Astrocyte (in vitro differentiated cells and primary cell): ENCODE results near the gene TOP3A. TPM values are rescaled to one million over a fixed set of nuclear protein-coding genes. Genes with fewer than 3 reads are reported as not detected.

Source experiments
- DNase-seq: peaks from one replicate; pipeline ENCODE4 v3.0.0-alpha.2; 2010; ENCODE audit warnings: low read depth
- FAIRE-seq: peaks from 2 replicates; lab custom pipeline; 2011; peaks lifted over from hg19 to GRCh38; lab: Jason Lieb, UNC
- H2AFZ ChIP-seq: 2 replicates; pipeline ENCODE4 v1.6.0; 2012; ENCODE audit warnings: low read depth, low read length, inconsistent platforms
- H3K27ac ChIP-seq: 2 replicates; pipeline ENCODE4 v1.5.1; 2011; ENCODE audit warnings: low read depth, low read length, inconsistent platforms
- H3K27me3 ChIP-seq: 2 replicates; pipeline ENCODE4 v1.6.0; 2011; ENCODE audit warnings: low read length, inconsistent platforms; ENCODE audit not compliant: insufficient read depth
- H3K36me3 ChIP-seq: 2 replicates; pipeline ENCODE4 v1.5.1; 2011; ENCODE audit warnings: low read length, inconsistent platforms; ENCODE audit not compliant: insufficient read depth
- H3K4me1 ChIP-seq: 2 replicates; pipeline ENCODE4 v1.5.1; 2011; ENCODE audit warnings: low read length, inconsistent platforms; ENCODE audit not compliant: insufficient read depth
- H3K4me2 ChIP-seq: 2 replicates; pipeline ENCODE4 v1.6.0; 2012; ENCODE audit warnings: low read length, inconsistent platforms
- H3K4me3 ChIP-seq: 2 replicates; pipeline ENCODE4 v1.5.1; 2011; ENCODE audit warnings: low read depth, mild to moderate bottlenecking, low read length, inconsistent platforms; ENCODE audit not compliant: insufficient read depth
- H3K79me2 ChIP-seq: 2 replicates; pipeline ENCODE4 v1.6.0; 2012; ENCODE audit warnings: mild to moderate bottlenecking, low read length, inconsistent platforms; ENCODE audit not compliant: insufficient read depth
- H3K9ac ChIP-seq: 2 replicates; pipeline ENCODE4 v1.6.0; 2012; ENCODE audit warnings: mild to moderate bottlenecking, low read length, inconsistent platforms
- H3K9me3 ChIP-seq: 2 replicates; pipeline ENCODE4 v1.5.1; 2012; ENCODE audit warnings: low read depth, mild to moderate bottlenecking, low read length, inconsistent platforms; ENCODE audit not compliant: insufficient read depth
- H4K20me1 ChIP-seq: 2 replicates; pipeline ENCODE4 v1.6.0; 2012; ENCODE audit warnings: low read length, inconsistent platforms; ENCODE audit not compliant: insufficient read depth
- H3K27ac Mint-ChIP-seq: one replicate; pipeline ENCODE4 v1.8.0; 2021; ENCODE audit warnings: mild to moderate bottlenecking, mixed read lengths; ENCODE audit not compliant: unreplicated experiment
- H3K27me3 Mint-ChIP-seq: one replicate; pipeline ENCODE4 v1.8.0; 2021; ENCODE audit warnings: low read depth, mixed read lengths; ENCODE audit not compliant: unreplicated experiment
- H3K36me3 Mint-ChIP-seq: one replicate; pipeline ENCODE4 v1.8.0; 2021; ENCODE audit warnings: low read depth, mixed read lengths; ENCODE audit not compliant: unreplicated experiment
- H3K4me1 Mint-ChIP-seq: one replicate; pipeline ENCODE4 v1.8.0; 2021; ENCODE audit warnings: low read depth, mixed read lengths; ENCODE audit not compliant: unreplicated experiment
- H3K4me3 Mint-ChIP-seq: one replicate; pipeline ENCODE4 v1.8.0; 2021; ENCODE audit warnings: mild to moderate bottlenecking, moderate library complexity, mixed read lengths; ENCODE audit not compliant: unreplicated experiment
- H3K9me3 Mint-ChIP-seq: one replicate; pipeline ENCODE4 v1.8.0; 2021; ENCODE audit warnings: mild to moderate bottlenecking, mixed read lengths; ENCODE audit not compliant: unreplicated experiment
- CTCF ChIP-seq: IDR thresholded peaks from 2 replicates; pipeline ENCODE4 v1.5.1; 2011; ENCODE audit warnings: low read depth, mild to moderate bottlenecking, inconsistent platforms, low read length, moderate library complexity; ENCODE audit not compliant: insufficient read depth
- EZH2 ChIP-seq: IDR thresholded peaks from 2 replicates; pipeline ENCODE4 v1.6.1; 2012; ENCODE audit warnings: mild to moderate bottlenecking, low read length, inconsistent platforms; ENCODE audit not compliant: insufficient read depth
- total RNA-seq: library from RNA; stranded (reverse); gene quantifications from 2 replicates; pipeline ENCODE4 v1.2.1, GENCODE V29; 2021

TOP3A gene
- total RNA-seq, 1 donor from 2014 or later, result 31.0 TPM

GRCh38 chr17:18285296-18285695 is 29.5 kb downstream of the TOP3A start:
- Mint-ChIP-seq H3K9me3 (no peaks in the 10 kb centered on the region), H3K27me3 (no peaks in the 10 kb centered on the region), H3K36me3 (peaks cover 37% of the 10 kb centered on the region), H3K4me3 (no peak overlapping the region), H3K4me1 (no peaks in the 10 kb centered on the region), H3K27ac (no peak overlapping the region)
- no peaks in the 10 kb centered on the region for H3K27me3 ChIP-seq
- no peak overlapping the region for H3K27ac ChIP-seq
- H4K20me1 ChIP-seq, result peaks cover 18% of the 10 kb centered on the region
- DNase-seq (no peak), FAIRE-seq (no peak)
- H3K4me3 ChIP-seq, result no peak overlapping the region
- peaks cover 38% of the 10 kb centered on the region for H3K36me3 ChIP-seq
- no peaks in the 10 kb centered on the region for H3K9me3 ChIP-seq
- no peak for TF ChIP-seq EZH2
- TF ChIP-seq CTCF, result no peak
- H3K9ac ChIP-seq, result no peak overlapping the region
- H3K4me1 ChIP-seq, result no peaks in the 10 kb centered on the region
- H3K4me2 ChIP-seq, result no peak overlapping the region
- H3K79me2 ChIP-seq, result peaks cover 2% of the 10 kb centered on the region
- H2AFZ ChIP-seq, result no peak overlapping the region

GRCh38 chr17:18281788-18282187 is 33.0 kb downstream of the TOP3A start:
- no peaks in the 10 kb centered on the region for H3K9me3 ChIP-seq
- no peak for DNase-seq
- peaks cover 18% of the 10 kb centered on the region for H4K20me1 ChIP-seq
- peaks cover 47% of the 10 kb centered on the region for H3K36me3 ChIP-seq
- FAIRE-seq, result no peak
- no peak overlapping the region for H3K4me3 Mint-ChIP-seq
- H3K4me3 ChIP-seq, result no peak overlapping the region
- no peak overlapping the region for H3K27ac ChIP-seq
- H3K36me3 Mint-ChIP-seq, result peaks cover 27% of the 10 kb centered on the region
- no peaks in the 10 kb centered on the region for H3K27me3 ChIP-seq
- H3K9ac ChIP-seq, result no peak overlapping the region
- no peak overlapping the region for H3K27ac Mint-ChIP-seq
- H3K4me1 ChIP-seq, result peaks cover 3% of the 10 kb centered on the region
- peaks cover 4% of the 10 kb centered on the region for H3K4me1 Mint-ChIP-seq
- H3K9me3 Mint-ChIP-seq, result no peaks in the 10 kb centered on the region
- no peak overlapping the region for H2AFZ ChIP-seq
- H3K4me2 ChIP-seq, result no peak overlapping the region
- H3K79me2 ChIP-seq, result peaks cover 4% of the 10 kb centered on the region
- H3K27me3 Mint-ChIP-seq, result no peaks in the 10 kb centered on the region
- no peak for TF ChIP-seq CTCF
- no peak for TF ChIP-seq EZH2

GRCh38 chr17:18280766-18281371 is 33.9 kb downstream of the TOP3A start:
- DNase-seq, result no peak
- Mint-ChIP-seq H3K4me3 (no peak overlapping the region), H3K9me3 (no peaks in the 10 kb centered on the region), H3K36me3 (peaks cover 33% of the 10 kb centered on the region), H3K27ac (no peak overlapping the region), H3K4me1 (peaks cover 4% of the 10 kb centered on the region), H3K27me3 (no peaks in the 10 kb centered on the region)
- no peak for FAIRE-seq
- peaks cover 4% of the 10 kb centered on the region for H3K79me2 ChIP-seq
- H3K36me3 ChIP-seq, result peaks cover 56% of the 10 kb centered on the region
- H3K27me3 ChIP-seq, result no peaks in the 10 kb centered on the region
- H4K20me1 ChIP-seq, result peaks cover 27% of the 10 kb centered on the region
- TF ChIP-seq EZH2 (no peak), CTCF (no peak)
- no peak overlapping the region for H3K27ac ChIP-seq
- H3K9ac ChIP-seq, result no peak overlapping the region
- H3K9me3 ChIP-seq, result no peaks in the 10 kb centered on the region
- H3K4me1 ChIP-seq, result peaks cover 3% of the 10 kb centered on the region
- H2AFZ ChIP-seq, result no peak overlapping the region
- no peak overlapping the region for H3K4me2 ChIP-seq
- no peak overlapping the region for H3K4me3 ChIP-seq
